GM12878 (cell line): Measurements from ENCODE around the gene ATRN. TPM values are rescaled to one million over a fixed set of nuclear protein-coding genes. Genes with fewer than 3 reads are reported as not detected.

Experiments used
- ATAC-seq: fragments of 200-7000 bp; cut with Tn5 transposase; 3 replicates; pipeline ENCODE4 v1.9.1; 2020; ENCODE audit warnings: mild to moderate bottlenecking, moderate library complexity
- BruUV-seq: library from RNA; stranded (reverse); fragments of 400-500 nt; replicated peaks from 2 replicates; lab custom pipeline; 2021; lab: Mats Ljungman, UMichigan
- CTCF ChIA-PET: fragments of 300-600 bp; sonication (Branson Sonifier 250); formaldehyde crosslinking; extraction: SDS; loops from one replicate; lab custom pipeline; 2021; ENCODE audit warnings: inconsistent platforms; lab: Yijun Ruan, JAX
- POLR2A ChIA-PET: fragments of 350-600 bp; formaldehyde crosslinking; extraction: SDS; loops from one replicate; lab custom pipeline; 2021; ENCODE audit warnings: inconsistent platforms; lab: Charles Lee
- RAD21 ChIA-PET: fragments of 300-600 bp; sonication (Branson Sonifier 250); formaldehyde crosslinking; loops from one replicate; lab custom pipeline; 2023; ENCODE audit warnings: antibody characterized with exemption; ENCODE audit not compliant: unreplicated experiment; lab: Charles Lee
- SMC1A ChIA-PET: fragments of 300-600 bp; sonication (Branson Sonifier 250); formaldehyde crosslinking; loops from one replicate; lab custom pipeline; 2023; ENCODE audit not compliant: unreplicated experiment, uncharacterized antibody; lab: Charles Lee
- DNase-seq: peaks from one replicate; pipeline ENCODE4 v3.0.0-alpha.2; 2011; ENCODE audit warnings: low read depth, low spot score
- FAIRE-seq: peaks from 3 replicates; lab custom pipeline; 2011; peaks lifted over from hg19 to GRCh38; lab: Jason Lieb, UNC
- H2AFZ ChIP-seq: 2 replicates; pipeline ENCODE4 v1.6.0; 2011; ENCODE audit warnings: low read depth, low read length, control low read depth; ENCODE audit not compliant: control insufficient read depth
- H3K27ac ChIP-seq: 2 replicates; pipeline ENCODE4 v1.5.1; 2011; ENCODE audit warnings: control low read depth; ENCODE audit not compliant: control insufficient read depth, insufficient read depth
- H3K27me3 ChIP-seq, 2 experiments: replicated peaks in 1 of 2; 2 replicates each; pipeline versions ENCODE4 v1.6.0 to v1.6.1; 2011; ENCODE audit warnings: low read length in 1 of 2; ENCODE audit not compliant: control insufficient read depth in 2 of 2, insufficient read depth in 2 of 2
- H3K36me3 ChIP-seq, 2 experiments: 2 replicates each; pipeline ENCODE4 v1.5.1; 2011; ENCODE audit warnings: low read length in 1 of 2; ENCODE audit not compliant: control insufficient read depth in 2 of 2, insufficient read depth in 2 of 2
- H3K4me1 ChIP-seq: 2 replicates; pipeline ENCODE4 v1.6.1; 2011; ENCODE audit warnings: mild to moderate bottlenecking, low read length, moderate library complexity, mixed read lengths; ENCODE audit not compliant: control insufficient read depth, insufficient read depth
- H3K4me2 ChIP-seq: 2 replicates; pipeline ENCODE4 v1.6.0; 2011; ENCODE audit warnings: control low read depth; ENCODE audit not compliant: control insufficient read depth, insufficient read depth
- H3K4me3 ChIP-seq: fragments of 200-600 bp; sonication (generic); 2 replicates; pipeline ENCODE4 v1.5.1; 2016
- H3K79me2 ChIP-seq: 2 replicates; pipeline ENCODE4 v1.6.0; 2011; ENCODE audit warnings: low read length; ENCODE audit not compliant: control insufficient read depth, insufficient read depth
- H3K9ac ChIP-seq: 2 replicates; pipeline ENCODE4 v1.8.0; 2011; ENCODE audit warnings: low read length, control low read depth, mixed read lengths; ENCODE audit not compliant: control insufficient read depth, insufficient read depth
- H3K9me3 ChIP-seq: replicated peaks from 3 replicates; pipeline ENCODE4 v1.5.1; 2011; ENCODE audit warnings: mild to moderate bottlenecking, low read length; ENCODE audit not compliant: control insufficient read depth, insufficient read depth
- H4K20me1 ChIP-seq: 2 replicates; pipeline ENCODE4 v1.6.0; 2011; ENCODE audit not compliant: control insufficient read depth, insufficient read depth
- CEBPZ ChIP-seq: fragments of 150-350 bp; IDR thresholded peaks from 2 replicates; pipeline ENCODE4 v1.6.1; 2016; ENCODE audit warnings: low read depth, low read length
- CHD4 ChIP-seq: fragments of 200-600 bp; sonication (generic); IDR thresholded peaks from 2 replicates; pipeline ENCODE4 v1.6.1; 2016; ENCODE audit warnings: mild to moderate bottlenecking
- PAX5 ChIP-seq: IDR thresholded peaks from 2 replicates; pipeline ENCODE4 v1.6.1; 2011; ENCODE audit warnings: low read depth, low read length, borderline replicate concordance
- SMAD1 ChIP-seq: fragments of 450-650 bp; IDR thresholded peaks from 2 replicates; pipeline ENCODE4 v1.6.1; 2018; ENCODE audit warnings: mild to moderate bottlenecking, low read depth; ENCODE audit not compliant: partially characterized antibody
- SMAD5 ChIP-seq: IDR thresholded peaks from 2 replicates; pipeline ENCODE4 v1.6.1; 2016; ENCODE audit warnings: antibody characterized with exemption, low read depth
- SUPT20H ChIP-seq: IDR thresholded peaks from 2 replicates; pipeline ENCODE4 v1.6.1; 2011; ENCODE audit warnings: low read depth, mild to moderate bottlenecking, low read length, moderate library complexity, borderline replicate concordance; ENCODE audit not compliant: control insufficient read depth
- ZNF622 ChIP-seq: fragments of 450-650 bp; IDR thresholded peaks from 2 replicates; pipeline ENCODE4 v1.6.1; 2017; ENCODE audit warnings: mild to moderate bottlenecking, inconsistent platforms
- WGBS: methylation state at CpG from one replicate; pipeline ENCODE4 v1.1.6; 2016; ENCODE audit warnings: low lambda C conversion rate; ENCODE audit not compliant: insufficient replicate concordance, insufficient coverage; ENCODE audit errors: missing lambda C conversion rate; 5-methylcytosine and 5-hydroxymethylcytosine counted together
- in situ Hi-C: fragments of 300-500 bp; cut with MboI; formaldehyde crosslinking; loops from 9 replicates; pipeline ENCODE4 v1.14.3; 2018; ENCODE audit warnings: mixed read lengths
- intact Hi-C: fragments of 100-400 bp; cut with micrococcal nuclease; formaldehyde crosslinking; loops from one replicate; pipeline ENCODE4 v1.14.2; 2022; ENCODE audit not compliant: unreplicated experiment
- polyA plus RNA-seq, 11 experiments: library from polyadenylated mRNA; depleted of rRNA in 4 of 11; unstranded in 6 of 11; stranded (reverse) in 5 of 11; fragments of >200 nt; fragmentation: Nextera tagmentation in 4 of 11; fragmentation: Illumina TruSeq in 1 of 11; extraction: Ambion mirVana in 4 of 11; extraction: Trizol in 1 of 11; gene quantifications; 1 replicate in 1 of 11; 2 replicates in 10 of 11; pipeline versions ENCODE4 v1.2.1 to v1.2.3, GENCODE V29; 2011 to 2016; ENCODE audit warnings: inconsistent platforms in 2 of 11, missing spikeins in 2 of 11, low read depth in 1 of 11
- total RNA-seq, 4 experiments: library from RNA; depleted of rRNA in 3 of 4; stranded (reverse); fragments of >200 nt in 3 of 4; fragmentation: Illumina TruSeq in 1 of 4; extraction: Trizol in 1 of 4; gene quantifications; 2 replicates each; pipeline versions ENCODE4 v1.2.1 to v1.2.3, GENCODE V29; 2013 to 2021
- TF ChIP-seq, protein P1 (sequence below): IDR thresholded peaks from 2 replicates; pipeline ENCODE4 v1.6.1; 2012; ENCODE audit warnings: low read depth, low read length, improper control_type of control experiment
- TF ChIP-seq, protein P2 (sequence below): IDR thresholded peaks from 2 replicates; pipeline ENCODE4 v1.6.1; 2011; ENCODE audit warnings: borderline replicate concordance, low read depth, mild to moderate bottlenecking, moderate library complexity, low read length; ENCODE audit not compliant: insufficient read depth, poor library complexity, severe bottlenecking

The ATRN gene
- total and polyA plus RNA-seq, 10 of the 15 experiments (the other 5 are each of a cell fraction or from before 2014, with no cell fraction given) = 0.71 to 11.6 (median 6.9) TPM

DNA sequence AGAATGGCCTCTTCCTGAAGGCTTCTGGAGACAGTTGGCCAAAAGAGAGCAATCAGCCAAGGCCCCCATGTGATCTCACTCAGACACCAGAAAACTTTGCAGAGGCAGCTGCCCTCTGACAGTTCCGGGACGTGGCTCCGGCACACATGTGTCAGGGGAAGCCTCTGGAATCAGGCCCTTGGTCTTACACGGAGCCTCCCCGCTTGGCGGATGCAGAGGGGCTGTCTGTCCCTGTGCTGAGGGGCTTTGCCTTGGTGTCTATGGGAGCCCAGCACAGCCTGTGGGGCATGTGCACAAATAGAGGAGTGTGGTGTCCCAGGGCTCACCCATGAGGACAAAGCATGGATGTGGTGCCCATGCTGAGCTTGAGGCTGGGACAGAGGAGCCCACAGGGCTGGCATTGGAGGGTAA is 227.8 kb downstream of the ATRN start (continued):
- TF ChIP-seq SMAD1 (no peak), CEBPZ (no peak), ZNF622 (no peak), CHD4 (no peak), SMAD5 (no peak)
- TF ChIP-seq, protein P1, sequence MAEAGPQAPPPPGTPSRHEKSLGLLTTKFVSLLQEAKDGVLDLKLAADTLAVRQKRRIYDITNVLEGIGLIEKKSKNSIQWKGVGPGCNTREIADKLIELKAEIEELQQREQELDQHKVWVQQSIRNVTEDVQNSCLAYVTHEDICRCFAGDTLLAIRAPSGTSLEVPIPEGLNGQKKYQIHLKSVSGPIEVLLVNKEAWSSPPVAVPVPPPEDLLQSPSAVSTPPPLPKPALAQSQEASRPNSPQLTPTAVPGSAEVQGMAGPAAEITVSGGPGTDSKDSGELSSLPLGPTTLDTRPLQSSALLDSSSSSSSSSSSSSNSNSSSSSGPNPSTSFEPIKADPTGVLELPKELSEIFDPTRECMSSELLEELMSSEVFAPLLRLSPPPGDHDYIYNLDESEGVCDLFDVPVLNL = no peak
- TF ChIP-seq, protein P2, sequence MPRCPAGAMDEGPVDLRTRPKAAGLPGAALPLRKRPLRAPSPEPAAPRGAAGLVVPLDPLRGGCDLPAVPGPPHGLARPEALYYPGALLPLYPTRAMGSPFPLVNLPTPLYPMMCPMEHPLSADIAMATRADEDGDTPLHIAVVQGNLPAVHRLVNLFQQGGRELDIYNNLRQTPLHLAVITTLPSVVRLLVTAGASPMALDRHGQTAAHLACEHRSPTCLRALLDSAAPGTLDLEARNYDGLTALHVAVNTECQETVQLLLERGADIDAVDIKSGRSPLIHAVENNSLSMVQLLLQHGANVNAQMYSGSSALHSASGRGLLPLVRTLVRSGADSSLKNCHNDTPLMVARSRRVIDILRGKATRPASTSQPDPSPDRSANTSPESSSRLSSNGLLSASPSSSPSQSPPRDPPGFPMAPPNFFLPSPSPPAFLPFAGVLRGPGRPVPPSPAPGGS = no peak

DNA sequence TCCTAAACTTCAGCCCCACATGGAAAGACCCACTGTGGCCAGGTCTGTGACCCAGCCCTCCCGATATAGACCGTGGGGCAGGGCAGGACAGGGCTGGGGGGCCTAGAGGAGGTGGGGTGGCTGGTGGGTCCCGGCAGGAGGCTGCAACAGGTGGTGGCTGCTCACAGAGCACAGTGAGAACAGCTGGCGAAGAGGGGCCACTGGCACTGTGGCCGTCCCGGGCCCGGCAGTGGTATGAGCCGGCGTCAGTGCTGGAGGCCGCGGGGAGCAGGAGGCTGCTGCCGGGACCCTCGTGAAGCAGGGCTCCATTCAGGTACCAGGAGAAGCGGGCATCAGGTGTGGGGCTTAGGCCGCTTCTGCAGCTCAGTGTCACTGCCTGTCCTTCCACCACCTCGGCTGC is 228.2 kb downstream of the ATRN start:
- no TSS peak for BruUV-seq
- no peak for DNase-seq

More for the DNA sequence above, 228.2 kb downstream of the ATRN start:
- Histone ChIP-seq H3K4me2 (no peak overlapping the region), H3K9ac (no peak overlapping the region), H3K27me3 (no peaks in the 10 kb centered on the region; a peak in 1 of 4 replicates), H3K9me3 (peaks cover 1% of the 10 kb centered on the region; the same call in 1 of the 3 replicates), H3K79me2 (no peaks in the 10 kb centered on the region), H4K20me1 (no peaks in the 10 kb centered on the region), H3K4me3 (no peak overlapping the region), H3K4me1 (no peaks in the 10 kb centered on the region), H3K27ac (no peak overlapping the region), H2AFZ (no peak overlapping the region), H3K36me3 (no peaks in the 10 kb centered on the region)
- ChIA-PET SMC1A (no interaction called here), RAD21 (no interaction called here), CTCF (interaction anchor here (1.0 to 3.2 kb wide), 3 partner anchors 8 to 24 kb away, joined by 3 to 12 read pairs (median 5); no protein-coding TSS in a partner anchor), POLR2A (no interaction called here)
- in situ Hi-C loops (no loop called here), intact Hi-C loops (no loop called here)
- TF ChIP-seq SUPT20H (no peak), PAX5 (no peak)
- ATAC-seq (no peak), FAIRE-seq (no peak)
- 48% methylated on average over 16 of the region's 16 CpGs for WGBS
